Activated effector memory CD4-positive, alpha-beta T cell treated with Interleukin-2 at 50 U/mL for 16 hours (primary cell): Measurements from ENCODE around the gene UNC93A.
"Not testable (repeated sequence)": the region's sequence is repeated elsewhere in the genome, so short reads cannot be mapped to it uniquely, and the experiment has no call there.

ENCODE experiments used
- DNase-seq: peaks from one replicate; pipeline ENCODE4 v3.0.0-alpha.2; 2020

UNC93A gene

GRCh38 chr6:167272151-167272550 is 19.0 kb upstream of the UNC93A start:
- no peak for DNase-seq

DNA sequence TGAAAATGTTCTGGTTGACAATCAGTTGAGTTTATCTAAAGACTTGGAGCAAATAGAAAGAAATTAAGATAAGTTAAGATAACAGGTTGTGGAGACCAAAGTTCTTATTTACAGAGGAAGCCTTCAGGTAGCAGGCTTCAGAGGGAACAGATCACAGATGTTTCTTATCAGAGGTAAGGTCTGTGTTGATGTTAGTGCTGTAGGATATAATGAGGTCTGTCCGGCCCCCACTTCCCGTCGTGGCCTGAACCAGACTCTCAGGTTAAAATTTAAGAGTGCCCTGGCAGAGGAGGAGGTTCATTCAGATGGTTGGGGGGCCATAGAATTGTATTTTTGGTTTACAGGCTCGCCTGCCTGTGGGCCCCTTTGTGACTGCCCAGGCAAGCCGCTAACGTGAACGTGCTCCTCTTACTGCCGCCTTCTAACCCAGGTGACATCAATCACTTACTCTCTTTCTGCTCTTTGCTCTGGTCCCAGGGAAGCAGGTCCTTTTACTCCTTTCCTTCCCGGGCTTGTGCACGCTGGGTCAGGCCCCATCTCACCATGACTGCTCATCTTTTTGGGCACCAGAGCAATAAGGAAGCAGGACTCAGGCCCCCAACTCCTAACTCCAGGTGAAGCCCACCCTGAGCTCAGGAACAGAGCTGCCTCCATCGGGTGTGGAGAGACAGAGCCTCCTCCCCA is 18.3 kb upstream of the UNC93A start:
- DNase-seq: no peak

GRCh38 chr6:167274270-167274669 is 16.8 kb upstream of the UNC93A start:
- DNase-seq: no peak

DNA sequence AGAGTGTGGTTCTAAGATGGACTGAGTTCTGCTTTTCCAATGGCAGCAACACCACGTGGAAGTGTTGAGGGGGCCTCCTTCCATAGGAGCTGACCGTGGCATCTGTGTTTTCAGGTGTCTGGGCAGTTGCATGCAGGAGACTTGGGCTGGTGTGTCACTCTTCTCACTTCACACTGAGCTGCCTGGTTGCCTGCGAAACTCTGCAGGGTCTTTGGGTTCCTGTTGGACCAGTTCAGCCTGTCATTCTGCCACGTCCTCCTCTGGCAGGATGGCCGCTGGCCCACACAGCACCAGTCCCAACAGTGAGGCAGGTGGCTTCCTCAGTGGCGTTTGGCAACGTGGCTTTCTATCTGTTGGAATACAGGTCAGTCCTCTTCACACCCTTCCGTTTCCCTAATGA is 16.1 kb upstream of the UNC93A start:
- DNase-seq: no peak

- DNase-seq: no peak
Observed at GRCh38 chr6:167275436-167275835, 15.7 kb upstream of the UNC93A start.

GRCh38 chr6:167276772-167277533 is 14.2 kb upstream of the UNC93A start:
- DNase-seq: no peak

DNA sequence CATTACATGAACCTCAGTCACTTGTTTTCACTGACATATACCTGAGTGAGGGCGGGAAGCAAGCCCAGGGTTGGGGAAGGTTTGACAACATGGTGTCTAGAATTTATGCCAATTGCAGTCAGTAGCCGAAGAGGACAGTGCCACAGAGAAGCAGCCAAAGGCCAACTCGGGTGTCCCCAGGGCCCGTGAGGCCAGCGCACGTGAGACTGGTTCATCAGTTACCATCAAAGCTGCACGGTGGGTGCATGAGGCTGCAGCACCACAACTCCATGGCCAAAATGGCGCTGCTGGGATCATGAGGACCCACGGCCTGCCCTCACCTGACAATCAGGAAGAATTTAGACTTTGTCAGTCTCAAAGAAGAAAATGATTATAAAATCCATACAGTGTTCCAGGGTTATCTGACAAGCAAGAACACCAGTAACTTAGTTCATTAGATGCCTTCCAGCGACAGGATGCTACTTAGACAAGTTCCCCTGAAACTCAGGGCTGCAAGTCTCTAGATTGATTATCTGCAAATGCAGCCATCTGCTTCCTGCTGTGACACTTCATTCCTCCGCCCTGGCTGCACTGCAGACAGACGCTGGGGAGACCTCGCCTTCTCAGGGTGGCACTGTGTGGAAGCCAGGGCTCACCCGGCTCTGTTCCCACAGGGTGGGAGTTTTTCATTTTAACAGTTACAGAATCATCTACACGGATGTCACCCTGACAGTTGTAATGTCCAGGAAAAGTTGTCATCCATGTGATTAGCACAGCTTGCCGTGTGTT is 12.8 kb upstream of the UNC93A start:
- not testable (repeated sequence) for DNase-seq

GRCh38 chr6:167279766-167280446 is 11.2 kb upstream of the UNC93A start:
- DNase-seq: no peak

DNA sequence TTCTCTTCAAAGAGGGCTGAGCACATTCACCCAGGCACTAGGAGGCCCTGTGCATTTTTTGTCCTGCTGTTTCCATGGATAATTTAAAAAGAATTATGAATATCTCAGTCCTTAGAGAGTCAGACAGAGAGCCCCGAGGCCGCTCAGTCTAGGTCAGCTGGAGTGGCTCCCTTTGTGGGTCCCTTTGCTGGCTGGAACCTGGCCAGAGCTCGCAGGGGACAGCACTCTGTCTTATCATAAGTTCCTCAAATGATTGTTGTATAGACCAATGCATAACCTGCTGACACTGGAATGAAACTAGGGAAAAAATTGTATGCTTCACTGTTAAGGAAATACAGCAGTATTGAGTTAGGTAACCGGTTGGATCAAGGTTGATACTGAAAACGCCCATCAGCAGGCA is 10.6 kb upstream of the UNC93A start:
- DNase-seq: not testable (repeated sequence)

- DNase-seq: no peak
Observed at GRCh38 chr6:167282165-167282564, 8.9 kb upstream of the UNC93A start.

DNA sequence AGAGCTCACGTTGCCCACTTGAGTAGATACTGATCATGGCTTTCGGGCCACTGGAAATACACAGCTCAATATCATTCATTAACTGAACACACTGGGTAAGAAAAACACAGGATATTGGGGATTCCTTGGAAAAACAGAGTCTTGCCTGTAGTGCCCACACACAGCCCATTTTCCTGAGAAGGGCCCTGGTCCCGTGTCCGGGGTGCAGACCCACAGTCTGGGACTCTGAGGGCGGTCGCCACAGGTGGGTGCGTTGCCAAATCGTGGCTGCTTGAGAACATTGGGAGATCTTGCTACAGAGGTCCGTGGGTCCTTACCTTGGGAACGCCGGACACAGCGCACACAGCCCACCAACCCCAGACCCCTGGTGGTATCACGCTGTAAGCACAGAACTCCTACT is 6.5 kb upstream of the UNC93A start:
- DNase-seq: not testable (repeated sequence)

GRCh38 chr6:167285077-167285770 is 5.9 kb upstream of the UNC93A start:
- no peak for DNase-seq

- no peak for DNase-seq
Observed at GRCh38 chr6:167287513-167288048, 3.5 kb upstream of the UNC93A start.

DNA sequence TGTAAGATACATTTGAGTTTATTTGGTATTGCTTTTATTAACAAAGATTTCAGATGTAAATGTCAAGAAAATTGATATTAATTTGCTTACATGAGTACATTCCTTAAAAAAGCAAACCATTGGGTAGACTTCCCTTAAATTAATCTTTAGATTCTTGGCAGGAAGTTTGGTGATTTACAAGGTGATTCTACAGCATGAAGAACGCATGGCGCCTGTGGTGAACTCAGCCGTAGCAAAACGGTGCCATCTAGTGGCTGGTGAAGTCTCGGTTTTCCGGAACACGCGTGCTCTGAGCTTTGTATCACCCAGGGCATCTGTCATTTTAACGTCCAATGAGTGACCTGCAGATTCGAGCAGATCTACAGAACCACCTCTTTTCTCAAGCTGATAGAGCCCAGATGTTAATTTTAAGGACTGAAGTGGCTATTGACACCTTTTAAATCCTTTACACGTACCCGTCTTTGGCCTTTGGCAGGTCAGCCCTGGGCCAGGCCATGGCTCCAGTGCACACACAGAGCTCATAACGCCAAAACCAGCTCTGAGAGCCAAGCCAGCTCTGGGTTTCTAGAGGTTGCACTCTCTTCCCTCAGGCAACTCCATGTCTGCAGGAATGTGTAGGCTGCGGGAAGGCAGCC is 2.4 kb upstream of the UNC93A start:
- DNase-seq: not testable (repeated sequence)

- not testable (repeated sequence) for DNase-seq
Observed at GRCh38 chr6:167289291-167289690, 1.8 kb upstream of the UNC93A start.

DNA sequence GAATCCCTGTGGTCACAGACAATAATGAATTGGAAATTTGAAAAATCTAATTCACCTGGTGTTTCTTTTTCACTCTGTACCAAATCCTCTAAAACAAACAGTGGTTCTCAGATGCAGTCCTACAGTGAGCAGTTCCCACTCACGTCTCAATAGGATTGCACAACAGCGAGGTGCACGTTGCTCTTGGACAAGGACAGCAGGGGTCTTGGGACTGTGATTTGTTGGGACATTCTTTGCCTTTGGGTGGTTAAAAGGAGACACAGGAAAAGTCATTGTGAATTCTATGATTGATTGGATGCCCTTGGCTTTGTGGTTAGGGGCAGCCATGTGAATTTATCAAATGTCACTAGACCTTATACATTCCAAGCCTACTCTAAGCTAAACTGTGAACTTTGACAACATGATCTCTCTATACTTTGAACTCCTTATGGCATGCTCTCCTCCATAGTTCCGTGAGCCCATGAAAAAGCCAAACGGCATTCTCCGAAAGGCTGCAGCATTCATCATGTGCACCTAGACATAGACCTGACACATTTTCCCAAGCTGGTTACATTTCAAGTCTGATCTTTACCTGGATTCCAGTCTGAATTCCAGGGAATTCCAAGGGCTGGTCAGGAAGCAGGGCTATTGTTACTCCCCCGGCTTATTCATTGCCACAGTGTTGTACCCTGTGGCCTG is 647 bp downstream of the UNC93A start:
- DNase-seq: no peak

- no peak for DNase-seq
Observed at GRCh38 chr6:167292301-167293087, 1.4 kb downstream of the UNC93A start.

DNA sequence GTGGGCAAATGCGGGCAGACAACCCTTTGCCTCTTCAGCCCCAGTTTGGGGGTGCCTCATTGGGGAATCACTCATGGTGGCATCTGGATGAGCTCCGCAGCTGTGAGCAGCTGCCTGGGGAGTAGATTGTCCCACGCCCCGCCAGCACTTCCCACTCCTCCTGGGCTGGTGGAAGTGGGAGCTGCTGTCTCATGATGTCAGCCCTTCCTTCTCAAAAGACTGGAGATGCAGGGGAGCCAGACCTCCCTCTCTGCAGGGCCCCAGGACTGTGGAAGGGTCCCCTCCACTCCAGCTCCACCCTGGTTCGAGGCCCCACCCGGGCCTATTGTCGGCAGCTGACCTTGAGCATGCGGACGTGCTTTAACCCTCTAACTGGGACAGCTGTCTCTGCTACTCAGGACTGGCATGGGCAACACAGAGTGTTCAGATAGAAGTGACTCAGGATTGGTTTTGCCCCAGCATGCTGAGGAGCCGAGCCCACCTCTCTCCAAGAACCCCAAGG is 2.0 kb downstream of the UNC93A start:
- no peak for DNase-seq

DNA sequence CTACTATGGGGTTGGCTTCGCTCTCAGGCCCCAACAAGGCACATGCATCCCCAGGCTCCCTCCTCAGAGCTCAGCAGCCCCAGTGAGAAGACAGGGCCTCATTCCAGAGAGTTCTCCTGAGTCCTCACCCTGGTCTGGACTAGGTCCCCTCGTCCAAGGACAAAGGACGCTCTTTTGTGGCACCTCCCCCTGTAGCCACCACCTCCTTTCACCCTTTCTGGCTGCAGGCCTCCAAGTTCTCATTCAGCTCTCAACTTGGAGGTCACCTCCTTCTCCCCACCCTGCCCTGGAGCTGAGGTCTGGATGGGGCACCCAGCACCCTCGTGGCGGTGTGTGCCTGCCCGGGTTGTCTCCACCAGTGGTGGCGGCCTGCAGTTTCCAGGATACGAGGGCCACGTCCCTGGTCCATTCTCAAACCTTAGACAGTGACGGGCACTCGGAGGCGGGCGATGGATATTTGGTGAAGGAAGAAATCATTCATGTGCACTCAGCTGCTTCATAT is 2.5 kb downstream of the UNC93A start:
- no peak for DNase-seq

DNA sequence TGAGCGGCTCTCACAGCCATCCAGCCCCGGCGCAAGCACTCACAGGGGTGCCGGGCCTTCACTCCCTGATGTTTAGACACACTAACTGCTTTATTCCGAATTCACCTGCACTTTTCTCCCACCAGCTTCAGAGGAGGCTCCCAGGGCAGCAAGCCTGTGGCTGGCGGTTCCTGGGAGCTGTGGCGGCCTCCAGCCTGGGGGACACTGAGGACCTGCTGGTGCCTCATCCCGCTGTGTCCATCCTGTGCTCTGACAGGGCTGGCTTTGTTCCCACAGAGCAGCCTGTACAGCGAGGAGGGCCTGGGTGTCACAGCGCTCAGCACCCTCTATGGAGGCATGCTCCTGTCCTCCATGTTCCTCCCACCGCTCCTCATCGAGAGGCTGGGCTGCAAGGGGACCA is 3.1 kb downstream of the UNC93A start:
- no peak for DNase-seq
